Activated CD8-positive, alpha-beta memory T cell treated with anti-CD3 and anti-CD28 coated beads, Interleukin-2, amount 50 U/mL, for 1 hour (primary cell): ENCODE measurements around the gene UBTD1.
"Not testable (repeated sequence)": the region's sequence is repeated elsewhere in the genome, so short reads cannot be mapped to it uniquely, and the experiment has no call there.

ENCODE experiments used
- DNase-seq: peaks from one replicate; pipeline ENCODE4 v3.0.0-alpha.2; 2020; ENCODE audit errors: extremely low read depth

The UBTD1 gene, protein sequence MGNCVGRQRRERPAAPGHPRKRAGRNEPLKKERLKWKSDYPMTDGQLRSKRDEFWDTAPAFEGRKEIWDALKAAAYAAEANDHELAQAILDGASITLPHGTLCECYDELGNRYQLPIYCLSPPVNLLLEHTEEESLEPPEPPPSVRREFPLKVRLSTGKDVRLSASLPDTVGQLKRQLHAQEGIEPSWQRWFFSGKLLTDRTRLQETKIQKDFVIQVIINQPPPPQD

DNA sequence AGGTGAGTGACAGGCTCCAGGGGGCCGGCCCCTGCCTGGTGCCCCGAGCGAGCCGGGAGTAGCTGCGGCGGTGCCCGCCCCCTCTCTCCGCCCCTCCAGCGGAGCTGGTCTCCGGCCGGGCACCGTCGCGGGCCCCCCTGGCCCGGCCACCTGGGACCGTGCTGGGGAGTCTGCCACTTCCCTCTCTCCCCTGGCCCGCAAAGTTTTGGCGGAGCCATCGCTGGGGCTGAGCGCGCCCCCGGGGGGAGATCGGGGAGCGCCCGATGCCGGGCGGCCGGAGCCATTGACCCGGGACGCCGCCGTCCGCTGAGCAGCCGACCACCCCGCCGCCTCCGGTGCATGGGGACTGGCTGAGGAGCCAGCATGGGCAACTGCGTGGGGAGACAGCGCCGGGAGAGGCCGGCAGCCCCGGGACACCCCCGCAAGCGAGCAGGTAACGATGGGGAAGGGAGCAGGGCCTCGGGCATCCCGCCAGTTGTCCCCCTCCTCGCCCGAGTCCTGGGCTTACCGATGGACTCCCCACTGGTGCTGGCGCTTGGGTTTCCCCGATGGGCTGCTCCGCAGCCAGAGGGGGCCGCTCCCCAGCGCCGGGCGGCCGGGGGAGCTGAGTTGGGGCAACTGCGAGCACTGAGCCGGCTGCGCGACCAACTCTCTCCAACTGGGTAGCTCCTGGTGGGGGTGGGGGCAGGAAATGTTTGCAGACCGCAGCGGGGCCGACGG, at the start of gene UBTD1:
Gene UBTD1, plus strand, starts transcription at position 84 of the 720 bp plus-strand sequence. Its CDS starts 280 bp downstream, at position 364.
- no peak for DNase-seq

DNA sequence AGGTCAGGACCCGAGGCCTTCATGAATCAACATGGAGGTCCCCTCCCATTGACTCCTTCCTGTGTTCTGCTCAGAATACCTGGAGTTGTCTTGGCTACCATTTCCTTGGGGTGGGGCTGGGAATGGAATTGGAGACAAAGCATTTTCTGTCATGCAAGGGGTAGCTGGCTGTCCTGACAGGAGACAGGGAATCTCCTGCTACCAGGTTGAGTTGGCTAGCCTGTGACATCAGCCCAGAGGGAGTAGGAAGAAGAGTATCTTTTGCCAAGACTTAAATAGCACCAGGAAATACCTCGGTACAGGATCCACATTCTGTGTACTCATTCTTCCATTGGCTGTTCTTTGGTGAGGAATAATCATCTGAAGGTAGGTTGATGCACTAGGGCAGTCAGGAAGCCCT, 47.9 kb upstream of the UBTD1 start:
- no peak for DNase-seq

DNA sequence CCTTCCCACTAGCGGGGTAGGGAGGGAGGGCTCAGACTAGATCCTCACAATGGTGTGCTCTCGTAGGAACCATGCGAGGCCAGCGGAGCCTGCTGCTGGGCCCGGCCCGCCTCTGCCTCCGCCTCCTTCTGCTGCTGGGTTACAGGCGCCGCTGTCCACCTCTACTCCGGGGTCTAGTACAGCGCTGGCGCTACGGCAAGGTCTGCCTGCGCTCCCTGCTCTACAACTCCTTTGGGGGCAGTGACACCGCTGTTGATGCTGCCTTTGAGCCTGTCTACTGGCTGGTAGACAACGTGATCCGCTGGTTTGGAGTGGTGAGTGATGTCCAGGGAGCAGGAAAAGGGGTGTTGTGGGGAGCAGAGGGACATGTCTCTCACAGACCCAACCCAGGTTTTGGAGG, 47.1 kb upstream of the UBTD1 start:
- no peak for DNase-seq

DNA sequence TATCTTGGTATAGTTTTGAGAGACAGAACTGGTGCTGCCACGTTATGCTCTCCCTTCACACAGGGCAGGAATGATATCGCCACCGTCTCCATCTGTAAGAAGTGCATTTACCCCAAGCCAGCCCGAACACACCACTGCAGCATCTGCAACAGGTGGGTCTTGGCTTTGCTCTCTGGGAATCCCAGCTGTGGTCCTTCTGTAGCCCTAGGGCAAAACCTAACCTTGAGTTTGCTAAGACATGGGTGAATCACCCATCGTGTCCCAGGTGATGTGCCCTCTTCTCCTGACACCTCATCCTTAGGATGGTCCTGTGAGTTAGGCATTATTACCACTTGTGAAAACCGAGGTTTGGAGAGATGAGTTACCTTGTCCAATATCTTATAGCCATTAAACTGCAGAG, 46.4 kb upstream of the UBTD1 start:
- no peak for DNase-seq

DNA sequence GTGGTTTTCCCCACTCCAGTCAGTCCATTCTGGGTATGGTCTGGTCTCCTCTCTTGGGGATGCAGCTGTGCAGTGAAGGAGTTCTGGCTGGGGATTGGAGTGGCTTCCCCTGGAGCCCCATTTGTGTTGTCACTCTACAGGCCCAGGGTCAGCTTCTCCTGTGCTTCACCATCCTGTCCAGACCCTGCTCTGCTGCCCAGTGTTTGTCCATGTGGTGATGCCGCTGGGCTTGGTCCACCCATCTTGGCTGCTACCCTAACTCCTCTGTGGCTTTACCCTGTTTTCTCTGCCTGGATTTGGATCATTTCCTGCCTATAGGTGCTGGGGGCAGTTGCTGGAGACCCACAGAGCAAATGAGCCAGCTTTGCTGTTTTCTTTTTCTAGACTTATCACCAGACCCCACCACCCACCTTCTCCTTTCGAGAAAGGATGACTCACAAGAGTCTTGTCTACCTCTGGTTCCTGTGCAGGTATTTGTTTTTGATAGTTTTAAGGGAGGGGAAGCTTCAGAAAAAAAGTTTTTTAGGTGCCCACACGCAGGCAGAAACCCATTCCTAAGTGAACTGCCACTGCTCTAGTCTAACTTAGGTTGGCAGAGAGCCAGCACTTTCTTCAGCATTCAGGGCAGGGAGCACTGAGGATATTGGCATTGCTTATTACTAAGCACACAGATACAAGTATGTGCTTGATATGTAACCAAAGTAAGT, 44.2 kb upstream of the UBTD1 start:
- no peak for DNase-seq

DNA sequence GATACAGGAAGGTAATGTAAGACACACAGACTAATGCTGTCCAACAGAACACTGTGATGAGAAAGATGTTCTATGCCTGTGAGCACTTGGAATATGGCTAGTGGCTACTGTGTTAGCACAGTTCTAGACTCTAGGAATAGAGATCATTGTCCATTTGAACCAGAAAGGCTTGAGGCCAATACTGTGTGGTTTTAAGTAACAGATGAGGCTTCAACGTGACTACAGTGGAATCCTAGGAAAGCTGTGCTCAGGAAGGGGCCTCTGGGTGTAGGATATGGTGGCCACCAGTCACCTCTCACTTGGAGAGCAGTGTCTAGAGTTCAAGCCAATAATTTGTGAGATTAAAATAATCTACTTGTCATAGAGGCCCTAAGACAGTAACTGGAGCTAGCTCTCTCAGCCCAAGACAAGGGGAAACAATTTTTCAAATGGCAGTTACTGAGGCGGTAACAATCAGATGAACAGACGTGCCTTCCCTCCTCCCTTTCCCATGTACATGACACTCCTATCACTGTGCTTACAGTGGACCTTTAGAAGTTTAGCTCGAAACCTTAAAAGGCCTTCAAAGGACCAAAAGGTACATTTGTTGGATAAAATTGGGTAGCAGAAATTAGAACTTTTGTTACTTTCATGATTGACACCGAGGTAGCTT, 42.6 kb upstream of the UBTD1 start:
- no peak for DNase-seq

DNA sequence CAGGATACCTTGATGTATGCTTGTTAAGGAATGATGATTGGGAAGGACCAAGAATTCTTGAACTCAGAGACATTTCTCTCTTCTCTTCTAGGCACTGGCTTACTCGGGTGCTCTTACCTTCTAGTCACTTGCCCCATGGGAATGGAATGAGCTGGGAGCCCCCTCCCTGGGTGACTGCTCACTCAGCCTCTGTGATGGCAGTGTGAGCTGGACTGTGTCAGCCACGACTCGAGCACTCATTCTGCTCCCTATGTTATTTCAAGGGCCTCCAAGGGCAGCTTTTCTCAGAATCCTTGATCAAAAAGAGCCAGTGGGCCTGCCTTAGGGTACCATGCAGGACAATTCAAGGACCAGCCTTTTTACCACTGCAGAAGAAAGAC, 42.0 kb upstream of the UBTD1 start:
- DNase-seq, result no peak

DNA sequence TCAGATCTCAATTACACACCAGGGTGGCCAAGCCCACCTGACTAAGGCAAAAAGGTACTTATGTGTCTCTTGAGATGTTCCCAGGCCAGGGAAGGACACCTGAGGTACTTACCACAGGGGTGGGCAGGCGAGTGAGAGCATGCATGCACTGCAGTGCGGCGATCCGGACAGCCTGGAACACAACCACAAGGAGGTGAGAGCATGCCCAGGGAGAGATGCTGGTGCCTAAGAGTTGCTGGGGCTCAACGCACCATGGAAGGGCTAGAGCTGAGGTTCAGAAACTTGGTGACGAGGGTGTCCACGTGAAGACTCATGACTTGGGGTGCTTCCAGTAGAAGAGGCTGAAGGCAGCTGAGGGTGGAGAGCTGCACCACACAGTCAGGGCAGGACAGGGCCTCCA, 39.6 kb upstream of the UBTD1 start:
- no peak for DNase-seq

DNA sequence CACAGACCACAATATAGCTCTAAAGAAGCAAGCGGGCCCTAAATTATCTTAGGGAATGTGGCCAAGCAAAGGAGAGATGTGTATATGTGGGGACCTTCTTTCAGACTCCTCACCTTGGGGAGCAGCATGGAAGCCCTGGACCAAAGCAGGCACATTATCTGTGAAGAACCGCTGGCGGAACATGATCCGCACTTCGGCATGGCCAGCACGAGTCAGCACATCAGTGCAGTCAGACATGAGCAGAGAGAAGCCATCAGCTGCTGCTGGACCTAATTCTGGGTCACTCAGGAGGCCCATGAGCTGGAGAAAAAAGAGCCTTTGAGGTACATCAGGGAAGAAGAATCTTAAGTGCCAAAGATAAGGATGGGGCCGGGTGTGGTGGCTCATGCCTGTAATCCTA, 38.8 kb upstream of the UBTD1 start:
- DNase-seq, result no peak

DNA sequence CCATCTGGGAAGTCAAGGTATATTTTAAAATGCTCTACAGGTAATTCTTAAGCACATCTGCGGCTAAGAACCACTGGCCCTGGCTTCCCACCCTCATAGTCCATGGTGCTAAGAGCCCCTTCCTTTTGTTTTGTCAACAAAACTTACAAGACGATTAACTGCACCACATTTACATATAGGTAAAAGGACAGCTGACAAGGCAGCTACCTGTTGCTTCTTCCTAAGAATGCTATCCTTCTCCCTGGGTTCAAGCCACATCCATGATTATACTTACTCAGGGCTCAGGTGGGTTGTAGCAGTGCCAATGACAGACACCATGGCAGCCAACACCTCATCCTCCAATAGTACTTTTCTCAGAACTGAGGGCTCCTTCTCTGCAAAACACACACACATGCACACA, 36.4 kb upstream of the UBTD1 start:
- no peak for DNase-seq

DNA sequence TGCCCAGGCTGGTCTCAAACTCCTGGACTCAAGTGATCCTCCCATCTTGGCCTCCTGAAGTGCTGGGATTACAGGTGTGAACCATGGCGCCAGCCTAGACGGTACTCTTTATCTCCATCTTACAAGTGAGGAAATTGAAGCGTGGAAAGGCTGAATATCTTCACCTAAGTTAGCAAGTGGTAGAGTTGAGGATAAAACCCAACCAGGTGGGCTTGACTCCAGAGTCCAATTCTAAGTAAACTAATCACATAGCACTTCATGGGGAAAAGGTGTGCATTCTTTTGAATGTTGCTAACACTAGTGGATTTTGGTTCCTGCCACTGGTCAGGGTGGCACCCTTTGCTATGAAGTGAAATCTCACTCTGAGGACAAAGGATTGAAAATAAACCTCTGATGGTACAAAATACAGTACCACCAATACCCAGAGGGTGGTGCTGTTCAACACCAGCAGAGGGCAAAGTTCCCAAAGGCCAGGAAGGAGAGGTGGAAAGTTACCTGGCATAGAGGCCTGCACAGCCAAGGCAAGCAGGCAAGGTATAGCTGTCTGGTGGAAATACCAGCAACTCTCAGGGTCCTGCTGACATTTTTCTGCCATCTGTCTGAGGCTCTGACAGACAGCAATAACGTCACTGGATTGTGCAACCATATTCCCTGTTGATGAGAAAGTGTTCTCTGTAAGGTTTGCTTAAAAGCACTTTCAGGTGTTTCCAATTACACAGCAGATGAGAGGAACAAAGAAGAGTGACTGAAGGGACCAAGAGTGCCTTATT, 35.2 kb upstream of the UBTD1 start:
- DNase-seq, result no peak

DNA sequence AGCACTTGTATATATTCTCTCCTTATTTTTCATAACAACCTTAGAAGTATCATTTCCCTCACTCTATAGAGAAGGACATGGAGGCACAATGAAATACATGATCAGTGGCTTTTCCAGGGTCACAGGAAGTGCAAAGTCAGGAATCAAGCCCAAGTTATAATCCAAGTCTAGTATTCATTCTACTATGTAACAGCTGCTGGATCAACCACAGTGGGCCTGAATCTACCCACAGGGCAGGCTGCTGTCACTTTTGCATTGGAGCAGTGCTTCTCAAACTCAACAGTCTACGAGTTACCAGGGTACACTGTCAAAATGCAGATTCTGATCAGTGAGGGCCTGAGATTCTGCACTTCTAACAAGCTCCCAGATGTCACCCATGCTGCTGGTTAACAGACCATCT, 34.5 kb upstream of the UBTD1 start:
- no peak for DNase-seq

DNA sequence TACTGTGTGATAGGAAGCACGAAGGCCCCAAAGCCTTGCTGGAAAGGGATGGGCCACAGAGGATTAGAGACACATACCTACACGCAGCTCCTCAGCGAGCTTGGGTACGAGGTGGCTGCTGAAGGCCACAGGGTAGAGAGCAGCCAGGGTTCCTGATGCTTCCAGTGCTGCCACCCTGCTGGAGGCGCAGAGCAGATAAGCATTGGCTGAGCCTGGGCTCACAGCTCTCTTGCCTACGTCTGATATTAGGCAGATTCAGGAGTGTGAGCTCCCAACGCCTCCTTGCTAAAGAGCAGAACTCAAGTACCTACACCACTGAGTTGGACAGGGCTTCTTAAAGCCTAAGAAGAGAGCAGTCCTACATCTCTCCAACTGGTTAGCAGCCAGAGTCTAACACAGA, 32.7 kb upstream of the UBTD1 start:
- DNase-seq, result no peak

DNA sequence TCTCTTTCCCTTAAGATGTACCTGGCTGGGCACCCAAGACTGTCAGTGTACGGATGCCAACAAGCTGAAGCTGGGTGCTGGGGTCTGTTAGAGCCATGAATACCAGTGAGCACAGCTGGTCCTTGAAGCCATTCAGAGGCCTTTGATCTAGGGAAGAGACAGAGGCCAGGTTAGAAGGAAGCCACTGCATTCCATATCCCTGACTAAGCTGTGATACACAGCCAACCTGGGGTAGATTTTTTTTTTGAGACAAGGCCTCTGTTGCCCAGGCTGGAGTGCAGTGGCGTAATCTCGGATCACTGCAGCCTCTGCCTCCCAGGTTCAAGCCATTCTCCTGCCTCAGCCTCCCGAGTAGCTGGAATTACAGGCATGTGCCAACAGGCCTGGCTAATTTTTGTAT, 32.0 kb upstream of the UBTD1 start:
- DNase-seq, result no peak

DNA sequence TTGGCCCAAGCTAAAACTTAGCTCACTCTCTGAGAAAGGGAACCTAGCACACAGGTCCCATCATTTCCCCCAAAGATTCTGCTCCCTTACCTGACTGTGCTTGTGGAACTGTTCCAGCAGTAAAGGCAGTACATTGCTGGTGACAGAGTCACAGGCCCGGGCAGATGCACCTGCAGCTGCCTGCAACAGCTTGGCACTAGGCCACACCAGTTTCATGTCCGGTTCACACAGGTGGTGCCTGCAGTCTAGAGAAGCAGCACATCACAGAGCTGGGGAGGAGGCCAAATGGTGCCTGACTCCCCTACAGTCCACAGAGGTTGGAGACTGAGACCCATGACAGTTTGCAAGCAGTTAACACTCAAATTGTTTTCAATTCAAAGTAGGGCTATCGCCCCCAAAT, 30.6 kb upstream of the UBTD1 start:
- no peak for DNase-seq

DNA sequence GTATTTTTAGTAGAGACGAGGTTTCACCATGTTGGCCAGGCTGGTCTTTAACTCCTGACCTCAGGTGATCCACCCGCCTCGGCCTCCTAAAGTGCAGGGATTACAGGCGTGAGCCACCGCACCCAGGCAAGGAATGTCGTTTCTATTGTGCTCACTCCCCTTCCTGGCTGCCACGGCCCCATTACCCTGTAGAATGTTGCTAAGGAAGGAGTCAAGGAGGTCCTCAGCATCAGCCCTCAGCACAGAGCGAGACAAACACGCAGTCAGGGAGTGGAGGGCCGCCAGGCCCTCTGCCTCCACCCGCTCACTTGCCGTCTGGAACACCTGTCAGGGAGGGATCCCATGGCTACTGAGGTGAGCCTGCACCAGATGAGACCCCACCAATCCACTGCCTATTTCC, 29.9 kb upstream of the UBTD1 start:
- DNase-seq, result not testable (repeated sequence)

DNA sequence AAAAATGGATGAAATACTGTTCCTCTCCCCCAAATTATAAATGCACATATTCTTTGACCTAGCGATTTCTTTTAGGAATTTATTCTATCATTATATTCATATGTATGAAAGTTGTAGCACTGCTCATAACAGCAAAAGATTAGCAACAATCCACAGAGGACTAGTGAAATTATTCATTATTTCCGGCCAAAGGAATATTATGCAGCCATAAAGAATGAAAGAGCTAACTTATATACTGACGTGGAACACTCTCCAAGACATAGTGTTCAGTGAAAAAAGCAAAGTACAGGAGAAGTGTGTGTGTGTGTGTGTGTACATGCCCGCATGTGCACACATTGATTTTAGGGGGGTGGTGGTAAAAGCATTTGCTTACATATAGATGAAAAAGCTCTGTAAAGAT, 23.8 kb upstream of the UBTD1 start:
- no peak for DNase-seq

DNA sequence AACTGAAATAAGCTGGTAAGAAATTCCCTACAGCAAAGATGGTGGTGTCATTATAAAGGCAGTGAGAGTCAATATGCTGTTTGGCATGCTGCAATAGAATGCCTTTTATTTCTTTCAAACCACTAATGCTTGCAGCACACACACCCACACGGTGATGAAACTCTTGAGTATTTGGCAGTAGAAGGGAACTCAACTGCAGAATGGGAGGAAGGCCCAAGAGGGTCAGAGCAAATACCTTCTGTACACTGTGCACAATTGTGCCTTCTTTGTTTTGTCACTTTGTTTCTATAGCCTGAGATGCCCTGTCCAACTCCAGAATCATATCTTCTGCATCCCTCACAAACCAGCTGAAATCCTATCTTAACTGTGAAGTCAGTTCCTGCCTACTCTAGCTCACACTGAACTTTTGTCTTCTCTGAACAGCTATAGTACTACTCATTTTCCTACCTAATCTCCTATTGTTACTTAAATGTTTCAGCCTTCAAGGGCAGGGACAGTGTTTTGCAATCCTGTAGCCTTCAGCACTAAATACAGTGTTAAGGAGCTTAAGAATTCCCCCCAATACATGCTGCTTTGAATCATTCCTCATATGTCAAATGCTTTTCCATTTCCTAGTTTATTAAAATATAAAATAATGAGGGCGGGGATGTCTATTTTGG, 22.7 kb upstream of the UBTD1 start:
- no peak for DNase-seq

DNA sequence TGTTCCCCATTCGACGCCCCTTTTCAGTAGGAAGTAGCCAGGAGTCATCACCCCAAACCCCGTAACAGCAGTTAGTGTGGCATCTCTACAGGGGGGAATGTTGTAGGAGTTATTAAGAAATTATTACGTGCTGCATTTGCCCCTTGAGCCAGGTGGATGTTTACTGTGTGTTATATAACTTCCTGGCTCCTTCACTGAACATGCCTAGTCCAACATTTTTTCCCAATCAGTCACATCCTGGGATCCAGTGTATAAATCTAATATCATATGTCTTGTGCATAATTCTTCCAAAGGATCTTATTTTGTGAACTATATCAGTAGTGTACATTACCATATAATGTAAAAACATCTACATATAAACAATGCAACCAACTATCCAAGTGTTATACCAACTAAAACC, 19.3 kb upstream of the UBTD1 start:
- not testable (repeated sequence) for DNase-seq

DNA sequence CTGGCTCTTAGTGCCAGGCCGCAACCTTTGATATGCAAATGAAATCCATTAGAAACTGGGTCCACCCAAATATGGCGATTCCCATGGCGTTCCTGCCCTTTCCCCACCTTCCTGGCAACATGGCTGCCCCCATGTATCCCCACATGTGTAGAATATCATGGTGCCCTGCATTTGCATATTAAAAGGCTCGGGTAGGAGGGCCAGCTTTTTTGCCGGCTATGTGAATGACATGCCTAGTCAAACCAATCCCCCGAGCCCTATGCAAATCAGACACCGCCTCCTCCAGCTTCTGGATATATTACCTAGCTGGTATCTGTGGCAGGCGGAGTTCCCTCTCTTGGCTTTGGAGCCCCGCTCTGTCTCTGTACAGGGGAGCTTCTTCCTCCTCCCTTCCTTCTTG, 18.8 kb upstream of the UBTD1 start:
- DNase-seq, result no peak

DNA sequence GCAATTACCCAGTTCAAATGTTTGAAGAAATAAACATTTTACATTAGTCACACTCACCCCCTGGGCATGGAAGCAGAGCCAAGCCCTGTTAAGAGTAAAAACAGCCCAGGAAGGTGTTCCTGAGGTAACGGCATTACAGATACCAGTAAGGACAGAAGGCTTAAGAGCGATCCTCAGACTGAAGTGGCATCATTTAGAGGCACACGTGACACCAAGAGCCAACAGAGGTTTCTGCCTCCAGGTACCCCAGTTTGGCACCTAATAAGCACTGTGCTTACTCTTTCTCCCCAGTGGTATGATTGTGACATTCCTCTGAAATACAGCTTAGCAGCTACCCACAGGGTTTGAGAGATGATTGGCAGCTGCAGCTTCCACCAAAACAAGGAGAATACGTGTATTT, 17.7 kb upstream of the UBTD1 start:
- DNase-seq, result no peak
